HG02981 (cell line): Measurements from ENCODE around the gene TEX14.
"Not testable (repeated sequence)": the region's sequence is repeated elsewhere in the genome, so short reads cannot be mapped to it uniquely, and the experiment has no call there.

Experiments
- ATAC-seq: cut with Tn5 transposase; IDR thresholded peaks from one replicate; pipeline ENCODE4 v1.9.1; 2021; ENCODE audit warnings: mild to moderate bottlenecking, moderate library complexity; ENCODE audit not compliant: unreplicated experiment

Gene TEX14

GRCh38 chr17:58658804-58659713 is 32.8 kb downstream of the TEX14 start:
- peak; percentile 59 for ATAC-seq

DNA sequence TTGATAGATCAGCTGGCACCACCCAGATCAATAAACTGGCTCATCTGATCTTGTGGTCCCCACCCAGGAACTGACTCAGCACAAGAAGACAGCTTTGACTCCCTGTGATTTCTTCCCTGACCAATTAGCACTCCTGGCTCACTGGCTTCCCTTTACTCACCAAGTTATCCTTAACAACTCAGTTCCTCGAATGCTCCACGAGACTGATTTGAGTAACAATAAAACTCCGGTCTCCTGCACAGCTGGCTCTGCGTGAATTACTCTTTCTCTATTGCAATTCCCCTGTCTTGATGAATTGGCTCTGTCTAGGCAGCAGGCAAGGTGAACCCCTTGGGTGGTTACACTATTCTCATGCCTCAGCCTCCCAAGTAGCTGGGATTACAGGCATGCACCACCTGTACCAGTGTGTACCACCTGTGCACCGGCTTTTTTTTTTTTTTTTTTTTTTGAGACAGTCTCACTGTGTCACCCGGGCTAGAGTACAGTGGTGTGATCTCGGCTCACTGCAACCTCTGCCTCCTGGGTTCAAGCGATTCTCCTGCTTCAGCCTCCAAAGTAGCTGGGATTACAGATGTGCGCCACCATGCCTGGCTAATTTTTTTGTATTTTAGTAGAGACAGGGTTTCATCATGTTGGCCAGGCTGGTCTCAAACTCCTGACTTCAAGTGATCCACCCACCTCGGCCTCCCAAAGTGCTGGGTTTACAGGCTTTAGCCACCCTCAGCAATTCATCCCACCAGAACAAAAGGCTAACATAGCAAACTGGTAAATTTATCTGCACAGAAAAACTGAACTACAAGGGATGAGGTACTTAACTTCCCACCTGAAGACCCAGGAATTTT is 33.7 kb downstream of the TEX14 start:
- ATAC-seq = not testable (repeated sequence)

GRCh38 chr17:58648236-58648635 is 43.6 kb downstream of the TEX14 start:
- ATAC-seq = no peak

DNA sequence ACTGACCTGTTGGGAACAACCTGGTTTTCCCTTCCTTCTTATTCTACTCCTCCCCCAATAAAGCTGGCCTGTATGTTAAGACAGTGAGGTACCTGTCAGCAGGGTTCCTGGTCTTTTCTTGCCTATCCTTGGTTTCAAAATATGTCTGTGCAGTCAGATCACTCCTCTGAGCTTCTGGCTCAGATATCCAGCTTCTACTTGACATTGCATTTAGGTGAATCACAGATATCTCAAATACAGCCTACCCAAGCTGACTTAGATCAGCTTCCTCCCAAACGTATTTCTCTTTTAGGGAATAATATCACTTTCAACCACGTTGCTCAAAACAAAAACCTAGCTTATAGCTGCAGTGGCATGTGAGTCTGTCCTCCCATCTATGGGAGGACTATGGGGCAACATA is 48.7 kb downstream of the TEX14 start:
- no peak for ATAC-seq

- ATAC-seq = no peak
These were observed 49.9 kb downstream of the TEX14 start for GRCh38 chr17:58641887-58642311.

DNA sequence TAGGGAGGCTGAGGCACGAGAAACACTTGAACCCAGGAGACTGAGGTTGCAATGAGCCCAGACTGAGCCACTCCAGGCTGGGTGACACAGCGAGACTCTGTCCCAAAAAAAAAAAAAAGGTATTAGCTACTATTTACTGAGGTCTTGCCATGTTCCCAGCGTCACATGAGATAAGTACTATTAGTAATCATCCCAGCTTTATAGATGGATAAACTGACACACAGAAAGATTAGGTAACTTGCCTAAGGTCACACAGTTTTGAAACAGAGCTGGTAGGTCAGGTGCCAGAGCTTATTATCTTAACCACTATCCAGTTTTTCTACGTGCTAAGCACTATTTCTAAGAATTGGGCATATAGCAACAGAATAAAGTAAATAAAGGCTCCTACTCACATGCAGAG is 51.6 kb downstream of the TEX14 start:
- ATAC-seq = no peak

GRCh38 chr17:58639681-58640080 is 52.2 kb downstream of the TEX14 start:
- ATAC-seq = no peak

GRCh38 chr17:58637011-58637570 is 54.8 kb downstream of the TEX14 start:
- no peak for ATAC-seq

DNA sequence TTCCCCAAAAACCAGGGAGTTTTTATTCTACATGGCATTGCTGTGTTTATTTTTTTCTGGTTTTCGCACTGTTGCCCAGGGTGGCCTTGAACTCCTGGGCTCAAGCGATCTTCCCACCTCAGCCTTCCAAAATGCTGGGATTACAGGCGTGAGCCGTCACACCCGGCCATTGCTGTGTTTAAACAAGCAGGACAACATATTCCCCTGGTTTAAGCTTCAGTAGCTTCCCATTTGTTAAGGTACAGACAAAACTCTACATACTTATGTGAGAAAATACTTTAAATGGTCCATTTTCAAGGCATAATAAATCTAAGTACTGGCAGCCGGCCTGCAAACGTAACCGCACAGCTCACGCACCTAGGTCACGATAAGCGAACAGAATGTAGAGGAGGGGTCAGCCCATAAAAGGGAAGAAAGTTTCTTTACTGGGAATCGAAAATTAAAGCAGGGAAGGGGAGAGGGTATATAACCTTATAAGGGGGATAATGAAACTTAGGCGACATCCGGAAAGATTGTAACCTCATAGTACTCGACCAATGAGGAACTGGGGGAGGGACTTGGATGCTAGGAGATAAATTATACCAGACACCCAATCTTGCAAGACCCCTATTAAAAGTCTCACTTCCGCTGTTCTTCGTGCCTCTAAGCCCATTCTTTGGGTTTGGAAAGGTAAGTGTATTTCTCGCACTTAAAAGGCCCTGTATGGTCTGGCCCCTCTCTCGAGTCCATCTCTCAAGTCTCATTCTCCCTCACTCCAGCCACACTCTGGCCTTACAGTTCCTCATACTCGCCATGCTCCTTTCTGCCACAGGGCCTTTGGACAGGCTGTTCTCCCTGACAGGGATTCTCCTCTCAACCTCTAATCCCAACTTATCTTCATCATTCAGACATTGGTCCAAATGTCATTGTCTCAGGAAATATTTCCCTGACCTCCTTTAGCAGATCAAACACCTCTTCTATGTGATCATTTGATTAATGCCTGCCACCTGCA is 59.2 kb downstream of the TEX14 start:
- no peak for ATAC-seq

DNA sequence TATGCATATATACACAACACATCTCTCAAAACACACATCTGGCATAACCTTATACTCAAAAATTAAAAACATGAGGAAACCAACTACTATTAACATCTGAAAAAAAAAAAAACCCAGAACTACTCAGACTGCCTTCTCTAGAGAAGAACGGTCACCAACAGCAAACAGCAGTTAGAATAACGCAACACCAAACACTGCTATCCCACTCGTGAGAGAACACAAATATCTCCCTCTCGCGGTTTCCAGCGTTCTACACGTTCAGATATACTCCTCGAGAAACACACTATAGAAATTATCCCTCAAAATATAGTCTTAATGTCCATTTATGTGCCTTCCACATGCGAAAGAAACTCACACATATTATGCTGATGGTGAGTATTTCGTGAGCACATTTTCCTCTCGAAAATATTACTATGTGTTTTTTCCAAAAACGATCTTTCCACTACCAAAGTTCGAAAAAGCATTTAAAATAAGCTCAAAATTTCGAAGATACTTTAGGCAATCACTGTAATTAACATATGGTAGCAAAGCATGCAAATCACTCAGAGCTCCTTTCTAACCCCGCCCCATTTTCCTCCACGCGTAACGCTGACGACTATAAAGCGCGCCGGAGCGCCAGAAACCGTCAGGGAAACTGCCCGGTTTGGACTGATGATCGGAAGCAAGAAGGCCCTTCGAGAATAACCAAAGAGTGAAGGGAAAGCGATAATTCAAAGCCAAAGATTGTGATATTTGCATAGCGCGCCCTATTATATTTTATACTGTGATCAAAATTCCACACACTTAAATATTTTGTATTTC is 60.1 kb downstream of the TEX14 start:
- peak; percentile 89 for ATAC-seq

DNA sequence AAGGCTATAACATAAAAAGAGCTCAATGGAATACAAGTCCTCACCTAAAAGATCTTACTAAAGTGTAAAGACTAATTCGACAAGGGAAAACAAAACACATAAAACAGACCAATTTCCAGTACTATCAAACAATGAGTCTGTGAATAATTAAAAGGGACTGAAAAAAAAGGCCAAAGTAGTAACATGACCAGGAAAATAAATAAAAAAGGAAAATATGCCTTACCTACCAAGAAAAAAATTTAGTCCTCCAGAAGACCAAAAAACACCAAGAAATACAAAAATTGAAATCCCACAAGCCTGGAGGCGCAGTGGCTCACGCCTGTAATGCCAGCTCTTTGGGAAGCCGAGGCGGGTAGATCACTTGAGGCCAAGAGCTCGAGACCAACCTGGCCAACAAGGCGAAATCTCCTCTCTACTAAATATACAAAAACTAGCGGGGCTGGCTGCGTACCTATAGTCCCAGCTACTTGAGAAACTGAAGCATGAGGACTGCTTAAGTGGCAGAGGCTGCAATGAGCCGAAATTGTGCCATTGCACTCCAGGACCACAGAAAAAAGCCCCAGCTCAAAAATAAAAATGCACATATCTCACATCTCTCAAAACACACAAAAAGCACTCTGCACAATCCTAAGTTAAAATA is 60.8 kb downstream of the TEX14 start:
- ATAC-seq = no peak

- no peak for ATAC-seq
These were observed 64.9 kb downstream of the TEX14 start for GRCh38 chr17:58626905-58627304.

- no peak for ATAC-seq
These were observed 67.1 kb downstream of the TEX14 start for GRCh38 chr17:58624751-58625150.

DNA sequence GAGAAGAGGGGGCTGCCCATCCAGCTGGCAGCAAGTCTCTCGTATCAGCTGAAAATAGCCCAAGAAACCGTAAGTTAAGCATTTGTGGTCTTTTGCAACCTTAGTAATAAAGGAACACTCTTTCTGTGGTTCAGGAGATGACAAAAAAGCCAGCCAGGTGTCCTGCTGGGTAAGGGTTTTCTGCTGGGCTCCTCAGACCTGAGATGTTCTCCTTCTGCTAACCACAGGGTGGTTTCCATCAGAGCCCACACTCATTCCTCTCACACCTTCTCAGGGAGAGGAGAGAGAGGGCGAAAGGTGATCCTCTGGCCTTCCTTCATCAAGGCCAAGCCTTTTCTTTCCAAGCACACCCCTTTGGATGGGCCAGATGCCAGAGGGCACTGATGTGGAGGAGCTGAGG is 70.7 kb downstream of the TEX14 start:
- peak; percentile 69 for ATAC-seq

DNA sequence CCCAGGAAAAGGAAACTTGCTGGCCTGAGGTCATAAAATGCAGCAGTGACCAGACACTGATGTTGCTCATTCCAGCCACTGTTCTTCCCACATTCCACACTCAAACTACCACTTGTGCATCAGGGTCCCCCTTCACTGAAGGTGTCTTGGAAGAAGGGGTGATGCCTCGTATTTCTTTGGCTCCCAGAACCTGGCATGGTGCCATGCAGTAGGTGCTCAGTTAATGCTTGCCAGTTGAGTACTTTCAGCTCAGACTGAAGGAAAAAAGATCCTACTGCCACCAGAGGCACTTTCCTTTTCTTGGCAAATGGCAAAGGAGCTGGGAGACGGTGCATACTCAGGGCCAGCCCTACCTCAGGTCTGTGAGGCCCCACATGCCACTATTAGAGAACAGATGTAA is 73.5 kb downstream of the TEX14 start:
- ATAC-seq = no peak

DNA sequence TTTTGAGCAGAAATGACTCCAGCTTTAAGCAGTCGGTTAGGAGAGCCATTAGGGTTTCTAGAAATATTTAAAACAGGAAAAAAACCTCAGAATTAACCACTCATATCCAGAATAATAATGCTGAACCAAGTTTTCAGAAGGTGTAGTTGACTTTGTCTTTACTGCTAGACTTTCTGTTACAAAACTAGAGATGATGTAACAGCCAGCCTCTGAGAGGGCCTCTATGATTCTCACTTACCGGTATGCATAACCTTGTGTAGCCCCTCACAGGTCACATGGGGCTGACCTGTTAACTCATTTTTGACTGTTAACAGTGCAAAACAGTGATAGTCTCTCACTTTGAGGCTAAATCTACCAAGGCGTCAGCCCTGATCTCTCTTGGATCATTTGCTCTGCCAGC is 74.3 kb downstream of the TEX14 start:
- no peak for ATAC-seq

- peak; percentile 55 for ATAC-seq
These were observed 75.8 kb downstream of the TEX14 start for GRCh38 chr17:58615768-58616659.

GRCh38 chr17:58614859-58615459 is 76.9 kb downstream of the TEX14 start:
- no peak for ATAC-seq
